K562 (cell line): Measurements from ENCODE around the gene AMBRA1. TPM values are rescaled to one million over a fixed set of nuclear protein-coding genes. Genes with fewer than 3 reads are reported as not detected.

Source experiments
- ATAC-seq: fragments of 200-7000 bp; cut with Tn5 transposase; 3 replicates; pipeline ENCODE4 v1.9.1; 2020; ENCODE audit warnings: moderate library complexity
- BruUV-seq: library from RNA; stranded (reverse); fragments of 400-500 nt; replicated peaks from 2 replicates; lab custom pipeline; 2021; lab: Mats Ljungman, UMichigan
- CTCF ChIA-PET: fragments of 300-600 bp; formaldehyde crosslinking; extraction: SDS; loops from one replicate; lab custom pipeline; 2021; ENCODE audit warnings: low intra/inter-chr PET ratio; lab: Yijun Ruan, JAX
- POLR2A ChIA-PET: fragments of 300-600, 350-650 bp; sonication (Branson Sonifier 250); formaldehyde crosslinking; extraction: SDS; loops from one replicate; lab custom pipeline; 2021; ENCODE audit warnings: antibody characterized with exemption, inconsistent platforms; lab: Yijun Ruan, JAX
- DNase-seq, 4 experiments: peaks; one replicate each; pipeline versions ENCODE4 v3.0.0 to v3.0.0-alpha.2; 2011 to 2018; ENCODE audit warnings: low spot score in 3 of 4, mixed read lengths in 3 of 4; ENCODE audit errors: extremely low read depth in 1 of 4
- FAIRE-seq: peaks from 2 replicates; lab custom pipeline; 2011; peaks lifted over from hg19 to GRCh38; lab: Jason Lieb, UNC
- H2AFZ ChIP-seq: 2 replicates; pipeline ENCODE4 v1.6.0; 2011; ENCODE audit warnings: low read depth, low read length, control low read depth, inconsistent platforms
- H3K27ac ChIP-seq: fragments of 200-600 bp; 3 replicates; pipeline ENCODE4 v1.8.0; 2011; ENCODE audit warnings: low read depth, mild to moderate bottlenecking, control low read depth, inconsistent platforms, low read length, moderate library complexity, mixed read lengths; ENCODE audit errors: extremely low read depth
- H3K27me3 ChIP-seq, 2 experiments: fragments of 300-600 bp in 1 of 2; 2 replicates in 1 of 2; 3 replicates in 1 of 2; pipeline versions ENCODE4 v1.6.0 to v1.8.0; 2011; ENCODE audit warnings: inconsistent platforms in 2 of 2, low read length in 2 of 2, mild to moderate bottlenecking in 1 of 2, mixed read lengths in 1 of 2, moderate library complexity in 1 of 2; ENCODE audit not compliant: control insufficient read depth in 2 of 2, insufficient read depth in 2 of 2
- H3K36me3 ChIP-seq: fragments of 300-600 bp; 3 replicates; pipeline ENCODE4 v1.8.0; 2011; ENCODE audit warnings: mild to moderate bottlenecking, low read length, inconsistent platforms; ENCODE audit not compliant: control insufficient read depth, insufficient read depth
- H3K4me1 ChIP-seq, 2 experiments: fragments of 200-600 bp in 1 of 2; replicated peaks in 1 of 2; 2 replicates in 1 of 2; 3 replicates in 1 of 2; pipeline versions ENCODE4 v1.5.1 to v1.8.0; 2011; ENCODE audit warnings: inconsistent platforms in 2 of 2, low read length in 2 of 2, mild to moderate bottlenecking in 1 of 2, mixed read lengths in 1 of 2, moderate library complexity in 1 of 2; ENCODE audit not compliant: control insufficient read depth in 2 of 2, insufficient read depth in 2 of 2
- H3K4me2 ChIP-seq: 2 replicates; pipeline ENCODE4 v1.6.1; 2011; ENCODE audit warnings: low read length, control low read depth, inconsistent platforms, mixed read lengths; ENCODE audit not compliant: insufficient read depth
- H3K4me3 ChIP-seq: fragments of 200-600 bp; sonication (generic), shearing (Covaris generic); 2 replicates; pipeline ENCODE4 v1.5.1; 2016; ENCODE audit warnings: control low read depth, inconsistent platforms
- H3K79me2 ChIP-seq: fragments of 200-600 bp; 3 replicates; pipeline ENCODE4 v1.8.0; 2011; ENCODE audit warnings: low read length, inconsistent platforms; ENCODE audit not compliant: control insufficient read depth, insufficient read depth
- H3K9ac ChIP-seq, 2 experiments: 2 replicates each; pipeline versions ENCODE4 v1.6.0 to v1.6.1; 2011; ENCODE audit warnings: low read depth in 2 of 2, low read length in 2 of 2, control low read depth in 1 of 2, inconsistent platforms in 1 of 2, mild to moderate bottlenecking in 1 of 2, mixed read lengths in 1 of 2; ENCODE audit not compliant: insufficient read depth in 1 of 2
- H3K9me1 ChIP-seq: one replicate; pipeline ENCODE4 v1.6.0; 2011; ENCODE audit warnings: inconsistent platforms, mild to moderate bottlenecking, low read length, moderate library complexity; ENCODE audit not compliant: control insufficient read depth, insufficient read depth
- H3K9me3 ChIP-seq: replicated peaks from 2 replicates; pipeline ENCODE4 v1.5.1; 2011; ENCODE audit warnings: low read depth, low read length, inconsistent platforms; ENCODE audit not compliant: control insufficient read depth, insufficient read depth
- H4K20me1 ChIP-seq: replicated peaks from 2 replicates; pipeline ENCODE4 v1.6.1; 2011; ENCODE audit warnings: low read length, inconsistent platforms, mixed read lengths; ENCODE audit not compliant: control insufficient read depth, insufficient read depth
- BRCA1 ChIP-seq, 2 experiments: fragments of 450-650 bp in 1 of 2; sonication (generic) in 1 of 2; formaldehyde crosslinking in 1 of 2; IDR thresholded peaks; 2 replicates each; pipeline versions ENCODE4 v1.5.0 to v1.6.1; 2017 to 2020; ENCODE audit warnings: mild to moderate bottlenecking in 1 of 2, missing genetic modification reagents in 1 of 2
- CREBBP ChIP-seq: IDR thresholded peaks from one replicate; pipeline ENCODE4 v1.6.1; 2012; ENCODE audit warnings: low read depth, mild to moderate bottlenecking, control low read depth, inconsistent platforms, low read length
- ESRRB ChIP-seq: fragments of 250-450 bp; sonication (Bioruptor Pico); IDR thresholded peaks from 2 replicates; pipeline ENCODE4 v1.5.0; 2020; ENCODE audit warnings: mild to moderate bottlenecking, moderate library complexity, borderline replicate concordance
- HNRNPL ChIP-seq: fragments of 200-400 bp; formaldehyde crosslinking; IDR thresholded peaks from 2 replicates; pipeline ENCODE4 v1.6.1; 2017; ENCODE audit warnings: low read depth, mild to moderate bottlenecking, low read length
- MECOM ChIP-seq: fragments of 250-450 bp; sonication (Bioruptor Pico); IDR thresholded peaks from 2 replicates; pipeline ENCODE4 v1.8.0; 2022; ENCODE audit warnings: inconsistent platforms
- POLR2G ChIP-seq: fragments of 200-400 bp; formaldehyde crosslinking; IDR thresholded peaks from 2 replicates; pipeline ENCODE4 v1.6.1; 2017; ENCODE audit warnings: low read depth, mild to moderate bottlenecking, antibody characterized with exemption, low read length, moderate library complexity
- RBM25 ChIP-seq: fragments of 200-400 bp; formaldehyde crosslinking; IDR thresholded peaks from 2 replicates; pipeline ENCODE4 v1.6.1; 2018; ENCODE audit warnings: low read length, low read depth, moderate library complexity; ENCODE audit not compliant: severe bottlenecking
- ZBTB7A ChIP-seq: IDR thresholded peaks from 2 replicates; pipeline ENCODE4 v1.6.1; 2011; ENCODE audit warnings: low read depth, mild to moderate bottlenecking, low read length, moderate library complexity, borderline replicate concordance; ENCODE audit not compliant: control insufficient read depth
- ZNF592 ChIP-seq: fragments of 450-650 bp; IDR thresholded peaks from 2 replicates; pipeline ENCODE4 v1.6.1; 2017; ENCODE audit warnings: antibody characterized with exemption, mild to moderate bottlenecking
- WGBS: fragments of 100-300 bp; shearing (Covaris generic); methylation state at CpG from one replicate; pipeline ENCODE4 v1.1.6; 2016; ENCODE audit warnings: low coverage, mixed read lengths; ENCODE audit not compliant: insufficient coverage; ENCODE audit errors: missing lambda C conversion rate; 5-methylcytosine and 5-hydroxymethylcytosine counted together
- in situ Hi-C: fragments of 300-500 bp; cut with MboI; formaldehyde crosslinking; loops from 4 replicates; pipeline ENCODE4 v1.15.0; 2018; ENCODE audit warnings: inconsistent platforms, mixed read lengths
- intact Hi-C: fragments of 100-400 bp; cut with micrococcal nuclease; formaldehyde crosslinking; loops from 2 replicates; pipeline ENCODE4 v1.14.2; 2022
- polyA plus RNA-seq, 8 experiments: library from polyadenylated mRNA; depleted of rRNA in 4 of 8; stranded (reverse) in 5 of 8; unstranded in 3 of 8; fragments of >200 nt; fragmentation: Nextera tagmentation in 2 of 8; fragmentation: Illumina TruSeq in 1 of 8; extraction: Ambion mirVana in 2 of 8; extraction: Trizol in 1 of 8; gene quantifications; 2 replicates each; pipeline versions ENCODE4 v1.2.1 to v1.2.3, GENCODE V29; 2011 to 2014; ENCODE audit warnings: inconsistent platforms in 1 of 8, missing spikeins in 1 of 8
- total RNA-seq, 7 experiments: library from RNA; depleted of rRNA in 6 of 7; stranded (reverse); fragments of >200 nt in 6 of 7; fragmentation: Illumina TruSeq in 2 of 7; extraction: Trizol in 2 of 7; gene quantifications; 2 replicates each; pipeline versions ENCODE4 v1.2.1 to v1.2.3, GENCODE V29; 2011 to 2021; ENCODE audit warnings: low replicate concordance in 1 of 7

Gene AMBRA1
- total and polyA plus RNA-seq, 9 of the 15 experiments (the other 6 are each of a cell fraction or from before 2014, with no cell fraction given), result 0.15 to 24.5 (median 13.0) TPM

GRCh38 chr11:46363455-46364005, 230.3 kb downstream of the AMBRA1 start:
- no peak for DNase-seq
- POLR2A ChIA-PET, result interaction anchor here (0.6 to 2.0 kb wide), 3 partner anchors 11 to 163 kb away, joined by 3 to 7 read pairs (median 4); no protein-coding TSS in a partner anchor
- no peak overlapping the region for H3K4me2 ChIP-seq
- no peak for ATAC-seq
- H3K9ac ChIP-seq, result peak overlapping the region in 1 of 2 experiments; percentile 36; a peak in 2 of 4 replicates
- H3K9me1 ChIP-seq, result peaks cover 3% of the 10 kb centered on the region
- no peaks in the 10 kb centered on the region for H3K27me3 ChIP-seq
- no TSS peak for BruUV-seq
- 82% methylated on average over 21 of the region's 21 CpGs for WGBS
- H2AFZ ChIP-seq, result no peak overlapping the region
- CTCF ChIA-PET, result no interaction called here
- no peaks in the 10 kb centered on the region for H3K9me3 ChIP-seq
- H3K4me3 ChIP-seq, result no peak overlapping the region
- intact Hi-C loops (no loop called here), in situ Hi-C loops (no loop called here)
- peaks cover 42% of the 10 kb centered on the region for H3K79me2 ChIP-seq
- peaks cover 41% of the 10 kb centered on the region; the same call in 2 of the 3 replicates for H3K36me3 ChIP-seq
- H4K20me1 ChIP-seq, result no peaks in the 10 kb centered on the region; the same call in 1 of the 2 replicates
- H3K27ac ChIP-seq, result peak overlapping the region; percentile 63; the same call in 1 of the 3 replicates
- FAIRE-seq, result no peak
- peaks cover 29 to 61% of the 10 kb centered on the region in 2 experiments for H3K4me1 ChIP-seq
- TF ChIP-seq CREBBP (no peak), HNRNPL (0 out of 2 replicates have a peak, but pooled peaks have one; percentile 24), POLR2G (peak; percentile 13; the same call in 1 of the 2 replicates), ESRRB (CRISPR knock-in tag) (no peak), ZNF592 (no peak), ZBTB7A (no peak), MECOM (CRISPR knock-in tag) (no peak), BRCA1 (IDR thresholded peaks at IDR 0.05) (no peak), BRCA1 (CRISPR knock-in tag; IDR thresholded peaks at IDR 0.05) (0 out of 2 replicates have a peak, but pooled peaks have one; percentile 76), RBM25 (no peak)
